ENCODE results near the gene VAV3.
A peak's percentile ranks its signal among the peaks of the same experiment; 100 is the strongest.

VAV3 gene

GRCh38 chr1:107534632-107535031 is 430.3 kb downstream of the VAV3 start:
- DNase-seq (ENCODE audit: extremely low read depth, low read depth), result no peak

DNA sequence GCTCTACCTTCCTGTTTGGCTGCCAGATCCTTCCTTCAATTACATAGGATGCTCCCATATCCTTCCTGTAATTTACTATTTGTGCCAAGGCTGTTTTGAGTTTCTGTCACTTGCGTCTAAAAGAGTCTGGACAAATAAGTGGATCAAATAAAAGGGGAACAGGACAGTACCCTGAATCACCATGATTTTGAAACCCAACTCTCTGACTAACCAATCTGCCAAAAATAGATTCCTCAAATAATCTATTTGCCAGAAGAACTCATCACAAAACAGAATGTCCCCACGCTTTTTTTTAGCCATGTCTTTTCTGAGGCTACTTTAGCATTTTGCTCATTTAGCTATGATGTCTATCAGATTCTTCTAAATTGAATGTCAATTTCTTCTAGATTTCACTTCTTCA is 431.5 kb downstream of the VAV3 start:
- H3K4me3 ChIP-seq (replicated peaks; ENCODE audit: low read depth, low read length), result no peak overlapping the region
- no peak for TF ChIP-seq CTCF (IDR thresholded peaks at IDR 0.05; ENCODE audit: low read depth, low read length, missing control alignments)
- no peak for DNase-seq (ENCODE audit: extremely low read depth, low read depth)

More at GRCh38 chr1:107534632-107535031, 430.3 kb downstream of the VAV3 start:
- no peak overlapping the region for H3K4me3 ChIP-seq (replicated peaks; ENCODE audit: low read depth, low read length)
- no peak for TF ChIP-seq CTCF (IDR thresholded peaks at IDR 0.05; ENCODE audit: low read depth, low read length, missing control alignments)

DNA sequence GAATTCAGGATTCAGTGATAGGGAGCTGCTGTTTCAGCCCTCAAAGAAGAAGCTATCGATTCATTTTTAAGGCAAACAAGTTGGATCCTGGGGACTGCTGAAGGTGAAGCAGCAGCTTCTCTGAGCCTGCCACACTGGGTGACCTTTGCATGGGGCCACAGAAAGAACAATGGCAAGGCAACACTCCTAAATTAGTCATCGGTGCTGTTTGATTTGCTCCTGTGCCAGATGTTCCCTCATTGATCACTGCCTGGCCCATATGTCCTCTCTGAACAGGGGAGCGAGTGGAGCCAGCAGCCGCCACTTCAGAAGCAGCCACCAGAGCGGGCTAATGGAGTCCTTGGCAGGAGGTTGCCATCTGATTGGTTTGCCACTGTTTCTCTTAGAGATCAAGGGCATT is 432.7 kb downstream of the VAV3 start:
- TF ChIP-seq CTCF (IDR thresholded peaks at IDR 0.05; ENCODE audit: low read depth, low read length, missing control alignments), result no peak
- H3K4me3 ChIP-seq (replicated peaks; ENCODE audit: low read depth, low read length), result no peak overlapping the region
- no peak for DNase-seq (ENCODE audit: extremely low read depth, low read depth)

DNA sequence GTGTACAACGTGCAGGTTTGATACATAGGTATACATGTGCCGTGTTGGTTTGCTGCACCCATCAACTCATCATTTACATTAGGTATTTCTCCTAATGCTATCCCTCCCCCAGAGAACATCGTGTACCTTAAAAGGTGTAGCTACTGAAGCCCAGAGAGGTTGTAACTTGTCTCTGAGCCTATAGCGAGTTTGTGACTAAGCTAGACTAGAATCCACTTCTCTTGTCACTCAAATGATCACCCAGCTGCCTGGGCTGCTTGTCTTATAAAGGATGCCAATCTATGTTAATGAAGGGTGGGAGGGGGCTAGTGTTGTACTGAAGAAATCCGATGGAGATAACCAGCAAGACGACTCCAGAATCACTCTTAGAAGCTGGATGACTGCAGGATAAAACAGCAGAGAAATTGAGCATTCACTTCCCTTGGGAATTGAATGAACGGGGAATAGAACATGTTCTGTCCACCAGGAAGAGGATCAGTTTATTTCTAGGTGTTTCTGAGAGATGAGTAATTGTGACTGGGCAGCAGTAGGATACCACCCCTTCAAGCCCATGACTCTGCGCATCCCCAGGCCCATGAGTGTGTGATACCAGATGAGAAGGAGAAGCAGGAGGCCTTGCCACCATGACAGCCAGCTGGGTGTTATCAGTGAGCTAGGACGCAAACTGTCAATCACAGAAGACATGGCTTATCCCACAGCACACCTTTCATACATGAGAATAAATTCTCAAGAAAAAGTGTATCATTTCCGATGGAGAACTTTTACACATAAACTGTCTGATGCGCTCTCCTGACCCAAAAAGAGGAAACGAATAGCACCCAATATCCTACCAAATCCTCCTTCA is 433.7 kb downstream of the VAV3 start:
- no peak for TF ChIP-seq CTCF (IDR thresholded peaks at IDR 0.05; ENCODE audit: low read depth, low read length, missing control alignments)
- H3K4me3 ChIP-seq (replicated peaks; ENCODE audit: low read depth, low read length), result no peak overlapping the region
- no peak for DNase-seq (ENCODE audit: extremely low read depth, low read depth)

DNA sequence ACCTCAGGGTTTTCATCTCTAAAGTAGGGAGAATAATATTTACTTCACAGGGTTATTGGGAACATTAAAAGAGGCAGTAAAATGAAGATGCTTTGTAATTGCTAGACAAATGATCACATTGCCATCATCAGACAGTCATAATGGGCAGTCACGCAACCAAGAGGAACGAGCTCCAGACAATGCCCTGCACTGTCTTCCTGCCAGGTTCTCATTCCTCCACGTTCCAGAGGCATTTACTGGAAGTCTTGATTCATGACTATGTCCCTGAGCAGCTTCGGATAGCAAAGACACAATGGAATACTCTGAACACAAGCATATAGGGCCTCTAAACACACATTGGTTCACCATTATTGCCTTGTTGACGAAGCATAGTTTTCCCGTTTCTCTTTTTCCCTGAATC is 434.4 kb downstream of the VAV3 start:
- no peak for TF ChIP-seq CTCF (IDR thresholded peaks at IDR 0.05; ENCODE audit: low read depth, low read length, missing control alignments)
- DNase-seq (ENCODE audit: extremely low read depth, low read depth), result no peak
- no peak overlapping the region for H3K4me3 ChIP-seq (replicated peaks; ENCODE audit: low read depth, low read length)

DNA sequence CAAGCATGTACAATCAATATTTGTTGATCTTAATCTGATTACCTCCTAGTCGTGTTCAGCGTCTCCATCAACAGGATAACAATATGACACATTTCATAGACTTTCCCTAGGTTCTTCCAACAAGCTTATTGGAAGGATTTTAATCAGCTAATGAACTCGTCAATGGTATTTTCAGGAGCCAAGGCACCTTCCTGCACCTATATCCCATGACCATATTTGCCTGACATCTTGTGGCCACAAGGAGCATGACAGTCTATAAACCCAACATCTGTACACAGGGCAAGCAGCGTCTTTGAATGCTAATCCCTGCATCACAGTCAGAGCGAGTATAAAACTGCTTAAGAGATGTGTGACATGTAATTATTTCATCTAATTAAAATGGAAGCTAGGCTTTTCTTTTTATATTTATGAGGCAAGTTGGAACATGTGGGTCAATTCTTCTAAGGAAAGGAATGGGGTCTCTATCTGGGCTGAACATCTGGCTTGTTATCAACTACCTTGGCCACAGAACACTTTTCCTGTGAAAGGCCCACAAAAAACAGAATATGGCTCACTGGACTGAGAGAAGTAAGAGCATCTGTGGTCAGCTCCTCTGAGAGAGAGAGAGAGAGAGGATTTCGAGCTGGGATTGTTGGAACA is 435.4 kb downstream of the VAV3 start:
- peak; percentile 19 for DNase-seq (ENCODE audit: extremely low read depth, low read depth)
- TF ChIP-seq CTCF (IDR thresholded peaks at IDR 0.05; ENCODE audit: low read depth, low read length, missing control alignments), result peak; percentile 68
- no peak overlapping the region for H3K4me3 ChIP-seq (replicated peaks; ENCODE audit: low read depth, low read length)

Measured in HFF-Myc (cell line).